ENCODE measurements around the gene PLK5. TPM values are rescaled to one million over a fixed set of nuclear protein-coding genes. Genes with fewer than 3 reads are reported as not detected.

The PLK5 gene
- total and polyA plus RNA-seq, 2 of the 4 experiments (the other 2 are of a cell fraction) = not detected

DNA sequence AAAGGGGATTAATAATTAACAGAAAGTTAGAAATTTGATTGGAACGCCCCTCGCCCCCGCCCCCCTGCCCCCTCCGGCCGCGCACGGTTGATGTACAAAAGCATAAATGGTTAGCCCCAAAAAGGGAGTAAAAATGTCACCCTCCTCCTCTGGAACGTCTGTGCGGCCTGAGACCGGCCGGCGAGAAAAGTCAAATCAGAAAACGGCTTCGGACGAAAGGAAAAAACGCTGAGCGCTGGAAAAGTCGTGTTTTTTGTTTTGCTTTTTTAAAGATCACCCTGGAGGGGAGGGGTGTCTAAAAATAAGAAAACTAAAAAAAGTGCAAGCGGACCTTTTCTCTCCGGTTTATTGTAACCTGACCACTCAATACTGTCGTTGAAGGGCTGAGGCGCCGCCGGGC is 31.1 kb downstream of the PLK5 start:
- TF ChIP-seq, protein P1, sequence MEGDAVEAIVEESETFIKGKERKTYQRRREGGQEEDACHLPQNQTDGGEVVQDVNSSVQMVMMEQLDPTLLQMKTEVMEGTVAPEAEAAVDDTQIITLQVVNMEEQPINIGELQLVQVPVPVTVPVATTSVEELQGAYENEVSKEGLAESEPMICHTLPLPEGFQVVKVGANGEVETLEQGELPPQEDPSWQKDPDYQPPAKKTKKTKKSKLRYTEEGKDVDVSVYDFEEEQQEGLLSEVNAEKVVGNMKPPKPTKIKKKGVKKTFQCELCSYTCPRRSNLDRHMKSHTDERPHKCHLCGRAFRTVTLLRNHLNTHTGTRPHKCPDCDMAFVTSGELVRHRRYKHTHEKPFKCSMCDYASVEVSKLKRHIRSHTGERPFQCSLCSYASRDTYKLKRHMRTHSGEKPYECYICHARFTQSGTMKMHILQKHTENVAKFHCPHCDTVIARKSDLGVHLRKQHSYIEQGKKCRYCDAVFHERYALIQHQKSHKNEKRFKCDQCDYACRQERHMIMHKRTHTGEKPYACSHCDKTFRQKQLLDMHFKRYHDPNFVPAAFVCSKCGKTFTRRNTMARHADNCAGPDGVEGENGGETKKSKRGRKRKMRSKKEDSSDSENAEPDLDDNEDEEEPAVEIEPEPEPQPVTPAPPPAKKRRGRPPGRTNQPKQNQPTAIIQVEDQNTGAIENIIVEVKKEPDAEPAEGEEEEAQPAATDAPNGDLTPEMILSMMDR (conservative IDR thresholded peaks at IDR 0.05; ENCODE audit: low read depth, low read length) = no peak
- TF ChIP-seq, protein P2, sequence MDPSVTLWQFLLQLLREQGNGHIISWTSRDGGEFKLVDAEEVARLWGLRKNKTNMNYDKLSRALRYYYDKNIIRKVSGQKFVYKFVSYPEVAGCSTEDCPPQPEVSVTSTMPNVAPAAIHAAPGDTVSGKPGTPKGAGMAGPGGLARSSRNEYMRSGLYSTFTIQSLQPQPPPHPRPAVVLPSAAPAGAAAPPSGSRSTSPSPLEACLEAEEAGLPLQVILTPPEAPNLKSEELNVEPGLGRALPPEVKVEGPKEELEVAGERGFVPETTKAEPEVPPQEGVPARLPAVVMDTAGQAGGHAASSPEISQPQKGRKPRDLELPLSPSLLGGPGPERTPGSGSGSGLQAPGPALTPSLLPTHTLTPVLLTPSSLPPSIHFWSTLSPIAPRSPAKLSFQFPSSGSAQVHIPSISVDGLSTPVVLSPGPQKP (IDR thresholded peaks at IDR 0.05; ENCODE audit: borderline replicate concordance, low read depth, low read length) = no peak

More for the DNA sequence above, 31.1 kb downstream of the PLK5 start:
- no peak overlapping the region for H3K27ac ChIP-seq (ENCODE audit: insufficient read depth, low read length)
- no peak overlapping the region for H4K8ac ChIP-seq (ENCODE audit: low read depth in 2 of 2, low read length in 2 of 2)
- peaks cover 24% of the 10 kb centered on the region for H3K36me3 ChIP-seq (ENCODE audit: control insufficient read depth, insufficient read depth, low read length)
- H2BK20ac ChIP-seq (ENCODE audit: low read depth, low read length) = no peak overlapping the region
- no peak for ATAC-seq (ENCODE audit: low read depth)
- H4K5ac ChIP-seq (ENCODE audit: low read depth, low read length) = no peak overlapping the region
- H3K4me2 ChIP-seq (ENCODE audit: low read depth, low read length) = no peak overlapping the region
- no TSS peak for BruUV-seq (replicated peaks)
- no CpG with 5 or more reads among the region's 24 CpGs for WGBS, 2 experiments (ENCODE audit: extremely low coverage in 2 of 2, insufficient read length in 1 of 2)
- H3K23ac ChIP-seq (ENCODE audit: low read depth, low read length) = no peak overlapping the region
- H2BK5ac ChIP-seq (ENCODE audit: low read depth, low read length, poor library complexity, severe bottlenecking) = no peak overlapping the region
- no peak overlapping the region for H4K91ac ChIP-seq (ENCODE audit: insufficient read depth, low read depth, low read length)
- peaks cover 4 to 27% of the 10 kb centered on the region in 2 experiments; a peak in 2 of 4 replicates for H3K79me1 ChIP-seq (ENCODE audit: low read depth in 1 of 2, low read length in 2 of 2)
- peaks cover 3% of the 10 kb centered on the region; the same call in 1 of the 2 replicates for H3K9me1 ChIP-seq (ENCODE audit: insufficient read depth, low read length)
- DNase-seq = no peak
- no peaks in the 10 kb centered on the region for H3K4me1 ChIP-seq (ENCODE audit: control insufficient read depth, insufficient read depth, low read length)
- no peak overlapping the region for H2AK9ac ChIP-seq (replicated peaks; ENCODE audit: low read depth, low read length, poor library complexity)
- no peak overlapping the region for H2AK5ac ChIP-seq (ENCODE audit: low read depth, low read length)
- intact Hi-C loops (cut with micrococcal nuclease) (no loop called here), in situ Hi-C loops (cut with MboI; ENCODE audit: low sequenced_read_pairs) (no loop called here), dilution Hi-C loops (cut with HindIII; ENCODE audit: low sequenced_read_pairs, unreplicated experiment) (no loop called here)
- no peaks in the 10 kb centered on the region for H3K9me3 ChIP-seq (ENCODE audit: control insufficient read depth, insufficient read depth, low read length)
- no peak overlapping the region for H3K18ac ChIP-seq (ENCODE audit: low read depth, low read length)
- no peak overlapping the region for H3K14ac ChIP-seq (replicated peaks; ENCODE audit: low read depth, low read length)
- H3K4me3 ChIP-seq (ENCODE audit: insufficient read depth, low read depth, low read length) = no peak overlapping the region
- peaks cover 33% of the 10 kb centered on the region for H4K20me1 ChIP-seq (ENCODE audit: insufficient read depth, low read length)
- H3K27me3 ChIP-seq (ENCODE audit: control insufficient read depth, insufficient read depth, low read length) = no peaks in the 10 kb centered on the region
- no peak overlapping the region for H3K9ac ChIP-seq (ENCODE audit: low read depth, low read length)
- no peak overlapping the region for H2BK15ac ChIP-seq (ENCODE audit: low read depth, low read length)
- no peak overlapping the region for H3K56ac ChIP-seq (ENCODE audit: extremely low read depth, insufficient read depth, low read length)
- ChIA-PET CTCF (no interaction called here), POLR2A (ENCODE audit: unreplicated experiment) (no interaction called here)
- H2AFZ ChIP-seq (replicated peaks; ENCODE audit: low read length, poor library complexity) = no peak overlapping the region
- no peak overlapping the region for H3K4ac ChIP-seq (ENCODE audit: low read depth, low read length)
- no peak overlapping the region for H2BK120ac ChIP-seq (ENCODE audit: low read depth, low read length)

Measured in IMR-90 (cell line).